Skin of body (tissue), 2 donors: ENCODE measurements around the gene PMAIP1. TPM values are rescaled to one million over a fixed set of nuclear protein-coding genes. Genes with fewer than 3 reads are reported as not detected.
A peak's percentile ranks its signal among the peaks of the same experiment; 100 is the strongest.

Experiments used
- DNase-seq: peaks from one replicate; lab custom pipeline; 2025; lab: John Stamatoyannopoulos, UW
- total RNA-seq: library from RNA; depleted of rRNA; stranded (reverse); fragments of >200 nt; gene quantifications from one replicate; pipeline ENCODE4 v1.2.3, GENCODE V29; 2014

PMAIP1 gene
- total RNA-seq, 1 donor from 2014 or later = 12.9 TPM

GRCh38 chr18:59911600-59911999 is 11.8 kb downstream of the PMAIP1 start:
- no peak for DNase-seq

GRCh38 chr18:59912007-59912550 is 12.3 kb downstream of the PMAIP1 start:
- no peak for DNase-seq

- DNase-seq = no peak
These were observed 15.8 kb downstream of the PMAIP1 start for GRCh38 chr18:59915606-59916005.

GRCh38 chr18:59916746-59917145 is 16.9 kb downstream of the PMAIP1 start:
- DNase-seq = no peak

- no peak for DNase-seq
These were observed 17.6 kb downstream of the PMAIP1 start for GRCh38 chr18:59917422-59917821.

- DNase-seq = peak; percentile 11
These were observed 18.5 kb downstream of the PMAIP1 start for GRCh38 chr18:59918320-59918755.

- DNase-seq = no peak
These were observed 19.2 kb downstream of the PMAIP1 start for GRCh38 chr18:59918997-59919396.

GRCh38 chr18:59921384-59921891 is 21.6 kb downstream of the PMAIP1 start:
- no peak for DNase-seq

- DNase-seq = no peak
These were observed 23.9 kb downstream of the PMAIP1 start for GRCh38 chr18:59923539-59924196.

GRCh38 chr18:59926131-59926530 is 26.3 kb downstream of the PMAIP1 start:
- DNase-seq = no peak

GRCh38 chr18:59927246-59927825 is 27.5 kb downstream of the PMAIP1 start:
- no peak for DNase-seq

GRCh38 chr18:59928201-59928600 is 28.4 kb downstream of the PMAIP1 start:
- no peak for DNase-seq

- DNase-seq = no peak
These were observed 30.0 kb downstream of the PMAIP1 start for GRCh38 chr18:59929621-59930295.

GRCh38 chr18:59932401-59932800 is 32.6 kb downstream of the PMAIP1 start:
- no peak for DNase-seq

- no peak for DNase-seq
These were observed 38.9 kb downstream of the PMAIP1 start for GRCh38 chr18:59938676-59939075.

- DNase-seq = no peak
These were observed 39.3 kb downstream of the PMAIP1 start for GRCh38 chr18:59939127-59939526.

GRCh38 chr18:59940068-59940467 is 40.3 kb downstream of the PMAIP1 start:
- no peak for DNase-seq

GRCh38 chr18:59941331-59941730 is 41.5 kb downstream of the PMAIP1 start:
- no peak for DNase-seq

- no peak for DNase-seq
These were observed 42.8 kb downstream of the PMAIP1 start for GRCh38 chr18:59942601-59943000.

- no peak for DNase-seq
These were observed 45.7 kb downstream of the PMAIP1 start for GRCh38 chr18:59945544-59945943.

GRCh38 chr18:59950215-59950944 is 50.6 kb downstream of the PMAIP1 start:
- no peak for DNase-seq

GRCh38 chr18:59951591-59951990 is 51.8 kb downstream of the PMAIP1 start:
- no peak for DNase-seq
